WERI-Rb-1 (cell line): ENCODE data around the gene PHETA1.

Experiments
- DNase-seq: peaks from one replicate; pipeline ENCODE4 v3.0.0-alpha.2; 2020
- H3K27ac ChIP-seq: fragments of 250-450 bp; sonication (Bioruptor Pico); 2 replicates; pipeline ENCODE4 v1.5.1; 2020; ENCODE audit warnings: mild to moderate bottlenecking, moderate library complexity
- H3K27me3 ChIP-seq: fragments of 250-450 bp; sonication (Bioruptor Pico); 2 replicates; pipeline ENCODE4 v1.5.1; 2021; ENCODE audit warnings: mild to moderate bottlenecking, low read depth, moderate library complexity; ENCODE audit not compliant: insufficient read depth, severe bottlenecking
- H3K36me3 ChIP-seq: fragments of 250-450 bp; sonication (Bioruptor Pico); 2 replicates; pipeline ENCODE4 v1.5.1; 2020; ENCODE audit warnings: mild to moderate bottlenecking, moderate library complexity
- H3K4me3 ChIP-seq: 2 replicates; pipeline ENCODE4 v1.5.1; 2011; ENCODE audit warnings: low read depth, mild to moderate bottlenecking, control low read depth, low read length
- H3K9me3 ChIP-seq: fragments of 250-450 bp; sonication (Bioruptor Pico); 2 replicates; pipeline ENCODE4 v1.5.1; 2021; ENCODE audit warnings: mild to moderate bottlenecking, moderate library complexity; ENCODE audit not compliant: severe bottlenecking
- CTCF ChIP-seq: IDR thresholded peaks from 2 replicates; pipeline ENCODE4 v1.5.1; 2011; ENCODE audit warnings: low read depth, mild to moderate bottlenecking, control low read depth, inconsistent platforms, low read length

Gene PHETA1

GRCh38 chr12:111330800-111331752 lies 37.8 kb downstream of the PHETA1 start:
- H3K27me3 ChIP-seq, result no peaks in the 10 kb centered on the region
- no peaks in the 10 kb centered on the region for H3K36me3 ChIP-seq
- DNase-seq, result peak; percentile 34
- TF ChIP-seq CTCF, result peak; percentile 51
- no peak overlapping the region for H3K4me3 ChIP-seq
- H3K27ac ChIP-seq, result no peak overlapping the region
- H3K9me3 ChIP-seq, result no peaks in the 10 kb centered on the region

GRCh38 chr12:111328138-111328537 lies 40.8 kb downstream of the PHETA1 start:
- no peaks in the 10 kb centered on the region for H3K36me3 ChIP-seq
- H3K27ac ChIP-seq, result no peak overlapping the region
- no peak for DNase-seq
- TF ChIP-seq CTCF, result no peak
- H3K9me3 ChIP-seq, result no peaks in the 10 kb centered on the region
- no peak overlapping the region for H3K4me3 ChIP-seq
- no peaks in the 10 kb centered on the region for H3K27me3 ChIP-seq

- no peak for DNase-seq
- H3K27me3 ChIP-seq, result no peaks in the 10 kb centered on the region
- no peak for TF ChIP-seq CTCF
- H3K9me3 ChIP-seq, result no peaks in the 10 kb centered on the region
- no peaks in the 10 kb centered on the region for H3K36me3 ChIP-seq
- no peak overlapping the region for H3K27ac ChIP-seq
- H3K4me3 ChIP-seq, result no peak overlapping the region
Observed at GRCh38 chr12:111327474-111327873, 41.4 kb downstream of the PHETA1 start.

GRCh38 chr12:111322336-111323250 lies 46.3 kb downstream of the PHETA1 start:
- Histone ChIP-seq H3K9me3 (no peaks in the 10 kb centered on the region), H3K27ac (no peak overlapping the region), H3K27me3 (no peaks in the 10 kb centered on the region), H3K36me3 (no peaks in the 10 kb centered on the region), H3K4me3 (no peak overlapping the region)
- no peak for TF ChIP-seq CTCF
- no peak for DNase-seq

GRCh38 chr12:111321317-111321716 lies 47.6 kb downstream of the PHETA1 start:
- no peaks in the 10 kb centered on the region for H3K9me3 ChIP-seq
- no peak overlapping the region for H3K4me3 ChIP-seq
- no peaks in the 10 kb centered on the region for H3K36me3 ChIP-seq
- no peak overlapping the region for H3K27ac ChIP-seq
- no peak for TF ChIP-seq CTCF
- no peaks in the 10 kb centered on the region for H3K27me3 ChIP-seq
- DNase-seq, result no peak
